Measurements from ENCODE around the gene JUND. TPM values are rescaled to one million over a fixed set of nuclear protein-coding genes. Genes with fewer than 3 reads are reported as not detected.
A peak's percentile ranks its signal among the peaks of the same experiment; 100 is the strongest.
"Not testable (repeated sequence)": the region's sequence is repeated elsewhere in the genome, so short reads cannot be mapped to it uniquely, and the experiment has no call there.

JUND gene
- polyA plus RNA-seq, 2 of the 4 experiments (the other 2 are of a cell fraction) = 65.1 to 68.9 TPM

- POLR2A ChIA-PET; DNase-seq (ENCODE audit: low read depth in 1 of 2, low spot score in 1 of 2); ATAC-seq; H3K9me3 ChIP-seq; FAIRE-seq; H3K4me3 ChIP-seq; TF ChIP-seq FOSL2 (IDR thresholded peaks at IDR 0.05): not testable (repeated sequence)
- Histone ChIP-seq H3K27ac (peak overlapping the region; percentile 88 to 93), H3K4me1 (peaks cover 40% of the 10 kb centered on the region), H3K4me2 (peak overlapping the region; percentile 94; the same call in 1 of the 3 replicates)
- peak; percentile 59 for TF ChIP-seq FOSL2 (CRISPR knock-in tag; IDR thresholded peaks at IDR 0.05)
- 31% methylated on average over 6 of the region's 6 CpGs for WGBS (ENCODE audit: missing lambda C conversion rate)
- CTCF ChIA-PET = interaction anchor here (1.2 to 7.6 kb wide), 2 partner anchors 9 to 46 kb away, joined by 3 to 158 read pairs; partner anchors contain the start of genes IQCN and JUND
Observed at GRCh38 chr19:18324373-18324731, 42.9 kb upstream of the JUND start.

- Histone ChIP-seq H3K4me2 (peak within 1 kb of the TSS; percentile 94), H3K4me1 (peaks cover 40% of the 10 kb centered on the region), H3K9me3 (no peaks in the 10 kb centered on the region), H3K4me3 (peak within 1 kb of the TSS; percentile 60), H3K27ac (peak within 1 kb of the TSS; percentile 93)
- no peak for TF ChIP-seq KDM5A (IDR thresholded peaks at IDR 0.05)
- TF ChIP-seq HOXA7 (CRISPR knock-in tag; IDR thresholded peaks at IDR 0.05) = no peak
- peak; percentile 37; the same call in 1 of the 2 replicates for TF ChIP-seq HOXB13 (CRISPR knock-in tag; IDR thresholded peaks at IDR 0.05; ENCODE audit: low read depth)
- TF ChIP-seq HES2 (IDR thresholded peaks at IDR 0.05) = no peak
- TF ChIP-seq POLR2A (IDR thresholded peaks at IDR 0.05; ENCODE audit: low read length) = peak; percentile 62
- no peak for TF ChIP-seq FOSL2 (IDR thresholded peaks at IDR 0.05)
- TF ChIP-seq FOSL2 (CRISPR knock-in tag; IDR thresholded peaks at IDR 0.05) = 0 out of 2 replicates have a peak, but pooled peaks have one; percentile 3
- no peak for TF ChIP-seq CEBPB (IDR thresholded peaks at IDR 0.05)
- TF ChIP-seq EHMT2 (IDR thresholded peaks at IDR 0.05; ENCODE audit: low read depth) = no peak
- peak; percentile 57; the same call in 1 of the 2 replicates for TF ChIP-seq MYC (IDR thresholded peaks at IDR 0.05; ENCODE audit: borderline replicate concordance, low read length)
- peak; percentile 89 for TF ChIP-seq E2F6 (IDR thresholded peaks at IDR 0.05; ENCODE audit: borderline replicate concordance, low read depth)
- TF ChIP-seq SREBF2 (IDR thresholded peaks at IDR 0.05) = no peak
- TF ChIP-seq MAX (IDR thresholded peaks at IDR 0.05) = peak; percentile 84
- TF ChIP-seq PBX3 (IDR thresholded peaks at IDR 0.05) = peak; percentile 78
- TF ChIP-seq PHF8 (IDR thresholded peaks at IDR 0.05; ENCODE audit: borderline replicate concordance, low read depth) = no peak
- TF ChIP-seq SMC3 (IDR thresholded peaks at IDR 0.05) = peak; percentile 45; the same call in 2 of the 3 replicates
- TF ChIP-seq HOXB5 (CRISPR knock-in tag; IDR thresholded peaks at IDR 0.05) = 0 out of 2 replicates have a peak, but pooled peaks have one; percentile 60
- TF ChIP-seq JUN (IDR thresholded peaks at IDR 0.05) = peak; percentile 38 to 74; a peak in 4 of 5 replicates
- no peak for TF ChIP-seq HDAC2 (IDR thresholded peaks at IDR 0.05)
- peak; percentile 21 to 33; a peak in 3 of 5 replicates for TF ChIP-seq RAD21 (conservative IDR thresholded peaks at IDR 0.05 in 1 of 2, IDR thresholded peaks at IDR 0.05 in 1 of 2)
- ChIA-PET POLR2A (interaction anchor here (0.6 to 3.9 kb wide), 12 partner anchors 10 to 130 kb away, joined by 3 to 121 read pairs (median 4); partner anchors contain the start of genes GDF15, IQCN, JUND and MPV17L2), CTCF (interaction anchor here (0.6 to 5.9 kb wide), 17 partner anchors 10 to 245 kb away, joined by 3 to 120 read pairs (median 4); partner anchors contain the start of genes IQCN, JUND and SSBP4)
- WGBS (ENCODE audit: missing lambda C conversion rate) = 3% methylated on average over 17 of the region's 75 CpGs
- DNase-seq (ENCODE audit: low read depth in 1 of 2, low spot score in 1 of 2) (peak; percentile 94 to 97), ATAC-seq (peak; percentile 97), FAIRE-seq (no peak)
Observed at GRCh38 chr19:18322759-18323460, 41.5 kb upstream of the JUND start, which contains the start of gene LSM4. TSS of gene LSM4 (minus strand) at chr19:18323076. CDS start at chr19:18323020, 56 bp downstream.

Measured in A549 (cell line).